Astrocyte (in vitro differentiated cells and primary cell): Measurements from ENCODE around the gene PPP1R17.

Experiments
- CTCF ChIP-seq: IDR thresholded peaks from 2 replicates; pipeline ENCODE4 v1.5.1; 2011; ENCODE audit warnings: low read depth, mild to moderate bottlenecking, inconsistent platforms, low read length, moderate library complexity; ENCODE audit not compliant: insufficient read depth
- EZH2 ChIP-seq: IDR thresholded peaks from 2 replicates; pipeline ENCODE4 v1.6.1; 2012; ENCODE audit warnings: mild to moderate bottlenecking, low read length, inconsistent platforms; ENCODE audit not compliant: insufficient read depth

GRCh38 chr7:31707089-31707488 lies 20.1 kb downstream of the PPP1R17 start:
- TF ChIP-seq CTCF = no peak
- TF ChIP-seq EZH2 = no peak
